Activated T-cell treated with anti-CD3 and anti-CD28 coated beads, Interleukin-2, amount 50 U/mL, for 4 hours (primary cell): ENCODE measurements around the gene MSANTD3. TPM values are rescaled to one million over a fixed set of nuclear protein-coding genes. Genes with fewer than 3 reads are reported as not detected.
A peak's percentile ranks its signal among the peaks of the same experiment; 100 is the strongest.

Source experiments
- ATAC-seq, 2 donors: fragments of 200-7000 bp; cut with Tn5 transposase; one replicate each; pipeline ENCODE4 v1.10.0; 2021
- DNase-seq: peaks from one replicate; pipeline ENCODE4 v3.0.0-alpha.2; 2020
- H3K27me3 Mint-ChIP-seq: one replicate; pipeline ENCODE4 v1.8.0; 2021; ENCODE audit warnings: low read depth, mixed read lengths
- H3K36me3 Mint-ChIP-seq: one replicate; pipeline ENCODE4 v1.8.0; 2022; ENCODE audit warnings: mixed read lengths; ENCODE audit not compliant: insufficient read depth
- H3K4me1 Mint-ChIP-seq: one replicate; pipeline ENCODE4 v1.8.0; 2021; ENCODE audit warnings: low read depth, mixed read lengths
- H3K4me3 Mint-ChIP-seq: one replicate; pipeline ENCODE4 v1.8.0; 2021; ENCODE audit warnings: mild to moderate bottlenecking, moderate library complexity, mixed read lengths
- H3K9me3 Mint-ChIP-seq: one replicate; pipeline ENCODE4 v1.8.0; 2021; ENCODE audit warnings: mixed read lengths
- total RNA-seq, 3 donors: library from RNA; stranded (reverse); gene quantifications; one replicate each; pipeline ENCODE4 v1.2.1, GENCODE V29; 2021

MSANTD3 gene
- total RNA-seq, 3 donors from 2014 or later, result 12.2 to 13.8 (median 12.6) TPM

DNA sequence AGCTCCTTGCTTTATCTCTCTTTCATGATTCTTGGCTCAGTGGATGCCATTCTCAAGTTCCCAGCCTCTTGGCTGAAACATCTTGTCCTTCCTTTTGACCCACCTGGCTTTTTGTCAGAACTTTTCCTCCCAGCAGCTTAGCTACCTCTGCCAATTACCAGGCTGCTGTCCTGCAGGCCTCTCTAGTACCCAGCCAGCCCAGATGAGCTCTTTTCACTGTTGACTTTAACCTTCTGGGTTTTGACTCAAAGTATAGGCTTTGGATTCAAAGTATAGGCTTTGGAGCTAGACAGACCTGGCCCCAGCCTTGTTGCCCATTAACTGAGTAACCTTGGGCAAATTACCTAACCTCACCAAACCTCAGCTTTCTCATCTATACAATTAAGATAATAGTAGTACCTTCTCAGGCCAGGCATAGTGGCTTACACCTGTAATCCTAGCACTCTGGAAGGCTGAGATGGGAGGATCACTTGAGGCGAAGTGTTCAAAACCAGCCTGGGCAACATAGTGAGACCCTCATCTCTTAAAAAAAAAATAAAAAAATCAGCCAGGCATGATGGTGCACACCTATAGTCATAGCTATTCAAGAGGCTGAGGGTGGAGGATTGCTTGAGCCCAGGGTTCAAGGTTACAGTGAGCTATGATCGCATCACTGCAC, 39.4 kb downstream of the MSANTD3 start:
- peaks cover 3% of the 10 kb centered on the region for H3K27me3 Mint-ChIP-seq
- no peaks in the 10 kb centered on the region for H3K4me1 Mint-ChIP-seq
- DNase-seq (no peak), ATAC-seq (no peak)
- H3K9me3 Mint-ChIP-seq, result no peaks in the 10 kb centered on the region
- H3K4me3 Mint-ChIP-seq, result no peak overlapping the region
- peaks cover 3% of the 10 kb centered on the region for H3K36me3 Mint-ChIP-seq

DNA sequence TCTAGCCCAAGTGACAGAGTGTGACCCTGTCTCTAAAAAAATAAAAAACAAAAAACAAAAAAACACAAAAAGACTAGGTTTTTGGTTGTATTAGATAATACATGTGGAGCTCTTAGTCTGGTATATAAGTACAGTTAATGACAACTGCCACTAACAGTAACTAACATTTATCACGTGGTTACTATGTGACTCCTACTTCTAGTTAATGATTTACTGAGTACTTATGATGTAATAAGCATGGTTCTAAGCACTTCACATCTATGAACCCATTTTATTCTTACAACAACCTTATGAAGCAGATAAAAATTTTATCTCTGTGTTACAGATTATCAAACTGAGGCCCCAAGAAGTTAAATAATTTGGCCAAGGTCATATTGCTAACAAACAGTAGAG, 39.9 kb downstream of the MSANTD3 start:
- ATAC-seq (no peak), DNase-seq (no peak)
- Mint-ChIP-seq H3K4me3 (no peak overlapping the region), H3K9me3 (no peaks in the 10 kb centered on the region), H3K27me3 (peaks cover 8% of the 10 kb centered on the region), H3K4me1 (no peaks in the 10 kb centered on the region), H3K36me3 (peaks cover 3% of the 10 kb centered on the region)

DNA sequence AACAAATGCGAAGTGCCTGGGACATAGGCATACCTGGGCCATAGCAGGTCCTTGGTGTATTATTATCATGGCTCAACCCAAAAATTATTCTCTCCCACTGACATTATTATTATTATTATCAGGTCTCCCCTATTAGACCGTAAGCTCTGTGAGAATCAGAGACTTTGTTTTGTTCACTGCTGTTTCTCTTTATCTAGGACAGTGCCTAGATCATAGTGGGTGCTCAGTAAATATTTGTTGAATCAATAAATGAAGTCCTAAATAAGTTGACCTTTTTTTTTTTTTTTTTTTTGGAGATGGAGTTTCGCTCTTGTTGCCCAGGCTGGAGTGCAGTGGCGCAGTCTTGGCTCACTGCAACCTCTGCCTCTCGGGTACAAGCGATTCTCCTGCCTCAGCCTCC, 41.1 kb downstream of the MSANTD3 start:
- Mint-ChIP-seq H3K27me3 (peaks cover 17% of the 10 kb centered on the region), H3K4me3 (no peak overlapping the region), H3K36me3 (peaks cover 3% of the 10 kb centered on the region), H3K4me1 (no peaks in the 10 kb centered on the region), H3K9me3 (no peaks in the 10 kb centered on the region)
- ATAC-seq, result no peak
- no peak for DNase-seq

DNA sequence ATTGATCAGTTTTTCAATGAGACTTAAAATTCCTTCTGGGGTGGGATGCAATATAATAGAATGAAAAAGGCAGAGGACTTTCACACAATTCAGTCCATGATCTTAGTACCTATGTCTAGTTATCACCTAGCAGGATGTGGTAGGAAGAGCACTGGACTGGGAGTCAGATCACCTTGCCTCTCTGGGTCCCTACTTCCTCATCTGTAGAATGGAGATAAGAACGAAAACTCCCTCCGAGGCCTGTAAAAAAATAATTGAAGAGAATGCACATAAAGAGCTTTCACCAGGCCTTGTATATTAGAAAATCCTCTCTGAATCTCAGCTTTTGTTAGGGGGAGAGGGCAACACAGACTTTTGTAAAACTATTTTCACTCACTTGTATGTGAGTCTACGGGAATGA, 45.3 kb downstream of the MSANTD3 start:
- Mint-ChIP-seq H3K9me3 (no peaks in the 10 kb centered on the region), H3K4me1 (peaks cover 4% of the 10 kb centered on the region), H3K4me3 (peak overlapping the region; percentile 50), H3K36me3 (peaks cover 1% of the 10 kb centered on the region), H3K27me3 (peaks cover 39% of the 10 kb centered on the region)
- DNase-seq (no peak), ATAC-seq (no peak)

DNA sequence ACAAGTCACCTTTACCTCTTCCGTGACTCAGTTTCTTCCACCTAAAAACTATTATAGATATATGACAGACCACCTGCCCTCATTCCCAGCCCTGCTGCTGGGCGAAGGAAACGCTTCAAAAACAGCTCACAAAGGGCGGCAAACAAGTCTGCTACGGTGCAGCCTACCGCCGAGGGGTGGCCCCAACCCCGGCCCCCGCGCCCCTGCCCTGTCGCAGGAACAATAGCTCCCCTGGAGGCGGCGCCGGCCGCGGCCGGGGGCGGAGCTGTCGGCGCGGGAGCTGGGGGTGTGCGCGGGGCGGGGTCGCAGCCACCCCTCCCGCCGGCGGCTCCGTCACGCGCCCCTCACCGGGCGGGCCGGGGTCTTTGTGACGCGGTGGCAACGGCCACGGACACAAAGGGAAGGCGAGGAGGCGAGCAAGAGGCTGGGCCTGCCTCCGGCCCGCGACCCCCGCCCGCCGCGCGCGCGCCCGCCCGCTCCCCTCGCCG, 45.9 kb downstream of the MSANTD3 start, which contains the start of gene TMEFF1:
Gene TMEFF1, plus strand, starts transcription at position 362 of the 488 bp plus-strand sequence. CDS start 396 bp downstream, outside the sequence.
- DNase-seq, result peak; percentile 26
- peak within 1 kb of the TSS; percentile 68 for H3K4me3 Mint-ChIP-seq
- peaks cover 40% of the 10 kb centered on the region for H3K27me3 Mint-ChIP-seq
- peaks cover 1% of the 10 kb centered on the region for H3K36me3 Mint-ChIP-seq
- ATAC-seq, result peak; percentile 76 to 80
- peaks cover 4% of the 10 kb centered on the region for H3K4me1 Mint-ChIP-seq
- no peaks in the 10 kb centered on the region for H3K9me3 Mint-ChIP-seq

DNA sequence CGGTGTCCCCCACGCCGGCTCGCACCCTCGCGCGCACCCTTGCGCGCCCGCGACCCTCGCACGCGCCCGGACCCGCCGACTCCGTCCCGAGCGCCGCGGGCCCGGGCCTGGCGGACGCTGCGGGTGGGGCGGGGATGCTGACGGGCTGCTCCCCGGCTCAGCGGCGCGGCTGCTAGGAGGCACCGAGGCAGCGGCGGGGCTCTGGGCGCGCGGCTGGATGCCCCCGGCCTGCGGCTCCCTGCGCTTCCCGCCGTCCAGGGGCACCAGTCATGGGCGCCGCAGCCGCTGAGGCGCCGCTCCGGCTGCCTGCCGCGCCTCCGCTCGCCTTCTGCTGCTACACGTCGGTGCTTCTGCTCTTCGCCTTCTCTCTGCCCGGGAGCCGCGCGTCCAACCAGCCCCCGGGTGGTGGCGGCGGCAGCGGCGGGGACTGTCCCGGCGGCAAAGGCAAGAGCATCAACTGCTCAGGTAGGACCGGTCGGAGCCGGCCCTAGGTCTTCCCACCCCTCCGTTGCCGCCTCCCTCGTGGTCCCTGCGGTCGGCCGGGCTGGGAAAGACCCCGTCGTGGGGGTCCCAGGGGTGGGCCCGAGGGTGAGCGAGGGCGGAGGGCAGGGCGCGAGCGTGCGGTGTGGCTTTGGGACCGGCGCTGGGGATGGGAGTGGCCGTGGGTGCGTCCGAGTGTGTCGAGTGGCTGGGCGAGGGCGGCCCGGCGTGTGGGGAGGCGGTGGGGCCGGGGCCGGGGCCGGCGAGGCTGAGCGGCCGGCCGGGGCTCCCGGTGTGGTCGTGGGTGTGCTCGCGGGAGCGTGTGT, 46.5 kb downstream of the MSANTD3 start:
- Mint-ChIP-seq H3K4me1 (peaks cover 4% of the 10 kb centered on the region), H3K9me3 (no peaks in the 10 kb centered on the region), H3K27me3 (peaks cover 41% of the 10 kb centered on the region)

DNA sequence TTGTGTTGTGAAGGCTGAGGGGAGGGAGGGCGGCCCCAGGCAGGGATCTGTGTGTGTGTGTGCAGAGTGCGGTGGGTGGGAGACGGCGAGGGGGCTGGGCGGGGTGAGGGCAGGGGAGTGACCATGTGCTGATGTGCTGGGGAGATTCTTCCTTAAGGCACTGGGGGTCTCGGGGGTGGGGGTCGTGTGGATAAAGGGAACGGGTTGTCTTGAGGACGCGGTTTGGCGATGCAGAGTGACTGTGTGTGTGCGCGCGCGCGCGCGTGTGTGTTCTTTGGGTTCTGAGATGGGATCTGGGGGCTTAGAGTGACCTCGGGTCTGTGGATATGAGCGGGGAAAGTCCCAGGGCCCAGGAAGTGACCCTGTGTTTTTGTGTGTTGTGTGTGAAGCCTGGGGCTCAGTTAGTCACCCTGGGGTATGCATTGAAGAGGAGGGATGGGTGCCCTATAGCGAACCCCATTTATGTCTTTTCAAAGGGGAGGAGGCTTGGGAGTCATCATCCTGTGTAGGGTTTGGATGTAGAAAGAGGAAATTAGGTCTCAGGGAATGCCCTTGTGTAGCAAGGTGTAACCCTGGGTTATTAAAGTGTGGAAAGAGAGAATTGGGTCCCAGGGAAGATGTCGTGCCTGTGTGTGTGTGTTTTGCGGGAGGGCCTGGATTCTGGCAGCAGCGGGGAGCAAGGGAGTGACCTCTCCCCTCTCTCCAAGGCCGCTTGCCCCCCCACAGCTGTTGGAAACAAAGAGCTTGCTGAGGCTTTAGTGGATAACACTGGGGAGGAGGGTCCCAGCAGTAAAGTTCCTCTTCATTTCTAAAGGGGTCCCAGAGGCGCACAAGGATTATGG, 47.4 kb downstream of the MSANTD3 start:
- ATAC-seq, result no peak

More for the DNA sequence above, 46.5 kb downstream of the MSANTD3 start:
- Mint-ChIP-seq H3K36me3 (peaks cover 1% of the 10 kb centered on the region), H3K4me3 (peak overlapping the region; percentile 68)
- ATAC-seq, result peak; percentile 76 to 77
- DNase-seq, result peak; percentile 9

DNA sequence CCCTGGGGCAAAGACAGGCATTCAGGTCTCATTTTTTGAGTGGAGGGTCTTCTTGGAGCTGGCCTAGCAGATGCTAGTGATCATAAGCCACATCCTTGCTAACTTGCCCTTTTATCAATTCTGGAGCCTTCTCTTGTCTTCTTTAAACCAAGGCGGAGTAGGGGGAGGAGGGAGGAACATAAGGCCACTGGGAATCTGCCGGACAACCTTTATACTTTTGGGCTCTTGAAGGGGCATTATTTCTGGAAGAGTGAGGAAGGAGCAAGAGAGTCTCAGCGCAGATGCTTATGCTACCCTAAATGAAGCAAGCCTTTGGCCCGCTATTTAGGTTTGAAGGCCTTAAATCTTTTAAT, 48.0 kb downstream of the MSANTD3 start:
- DNase-seq, result no peak
- H3K9me3 Mint-ChIP-seq, result no peaks in the 10 kb centered on the region
- no peak overlapping the region for H3K4me3 Mint-ChIP-seq
- H3K4me1 Mint-ChIP-seq, result peaks cover 4% of the 10 kb centered on the region
- H3K36me3 Mint-ChIP-seq, result peaks cover 5% of the 10 kb centered on the region
- ATAC-seq, result no peak
- peaks cover 41% of the 10 kb centered on the region for H3K27me3 Mint-ChIP-seq

More for the DNA sequence above, 47.4 kb downstream of the MSANTD3 start:
- Mint-ChIP-seq H3K36me3 (peaks cover 1% of the 10 kb centered on the region), H3K4me1 (peaks cover 4% of the 10 kb centered on the region), H3K4me3 (peak overlapping the region; percentile 68), H3K27me3 (peaks cover 41% of the 10 kb centered on the region), H3K9me3 (no peaks in the 10 kb centered on the region)
- no peak for DNase-seq

DNA sequence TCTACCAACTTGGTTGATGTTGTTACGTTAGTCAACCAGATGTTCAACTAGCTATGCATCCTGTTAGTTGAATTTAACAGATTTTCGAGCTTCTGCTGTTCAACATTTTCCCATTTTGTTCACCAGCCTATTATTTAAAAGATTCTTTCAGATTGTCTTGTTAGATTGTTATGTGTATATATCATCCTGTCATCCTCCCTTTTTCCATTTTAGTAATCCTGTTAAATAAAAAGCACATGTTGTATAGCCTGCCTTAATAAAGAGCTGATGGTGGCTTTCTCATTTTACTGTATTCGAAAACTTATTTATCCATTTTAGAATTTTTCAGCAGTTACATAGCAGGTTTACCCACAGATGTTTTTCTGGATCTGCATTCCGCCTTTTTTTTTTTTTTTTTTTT, 50.3 kb downstream of the MSANTD3 start:
- peaks cover 34% of the 10 kb centered on the region for H3K27me3 Mint-ChIP-seq
- no peak for DNase-seq
- H3K4me1 Mint-ChIP-seq, result peaks cover 4% of the 10 kb centered on the region
- no peak overlapping the region for H3K4me3 Mint-ChIP-seq
- no peak for ATAC-seq
- H3K9me3 Mint-ChIP-seq, result no peaks in the 10 kb centered on the region
- H3K36me3 Mint-ChIP-seq, result peaks cover 5% of the 10 kb centered on the region

DNA sequence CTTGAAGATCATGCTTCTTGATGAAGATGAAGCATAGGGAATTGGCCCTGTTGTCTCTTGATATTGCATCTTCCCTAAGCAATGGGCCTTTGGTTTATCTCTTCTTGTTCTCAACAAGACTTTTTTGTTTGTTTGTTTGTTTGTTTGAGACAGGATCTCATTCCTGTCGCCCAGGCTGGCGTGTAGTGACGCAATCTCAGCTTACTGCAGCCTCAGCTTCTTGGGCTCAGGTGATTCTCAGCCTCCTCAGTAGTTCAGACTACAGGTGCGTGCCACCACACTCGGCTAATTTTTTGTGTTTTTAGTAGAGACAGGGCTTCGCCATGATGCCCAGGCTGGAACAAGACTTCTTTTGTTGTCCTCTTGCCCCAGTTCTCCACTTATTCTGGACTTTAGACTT, 51.2 kb downstream of the MSANTD3 start:
- peaks cover 29% of the 10 kb centered on the region for H3K27me3 Mint-ChIP-seq
- DNase-seq, result no peak
- peaks cover 5% of the 10 kb centered on the region for H3K36me3 Mint-ChIP-seq
- H3K9me3 Mint-ChIP-seq, result no peaks in the 10 kb centered on the region
- H3K4me3 Mint-ChIP-seq, result no peak overlapping the region
- no peak for ATAC-seq
- peaks cover 4% of the 10 kb centered on the region for H3K4me1 Mint-ChIP-seq

DNA sequence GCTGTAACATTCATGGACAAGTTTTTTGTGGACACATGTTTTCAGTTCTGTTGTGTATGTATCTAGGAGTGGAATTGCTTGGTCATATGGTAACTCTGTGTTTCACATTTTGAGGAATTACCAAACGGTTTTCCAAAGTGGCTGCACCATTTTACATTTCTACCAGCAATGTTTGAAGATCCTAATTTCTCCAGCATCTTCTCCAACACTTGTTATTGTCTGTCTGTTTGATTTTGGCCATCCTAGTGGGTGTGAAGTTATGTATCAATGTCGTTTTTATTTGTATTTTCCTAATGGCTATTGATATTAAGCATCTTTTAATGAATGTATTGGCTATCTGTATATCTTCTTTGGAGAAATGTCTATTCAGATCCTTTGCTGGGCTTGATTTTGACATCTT, 52.9 kb downstream of the MSANTD3 start:
- no peaks in the 10 kb centered on the region for H3K9me3 Mint-ChIP-seq
- peaks cover 20% of the 10 kb centered on the region for H3K27me3 Mint-ChIP-seq
- ATAC-seq (no peak), DNase-seq (no peak)
- H3K4me3 Mint-ChIP-seq, result no peak overlapping the region
- peaks cover 5% of the 10 kb centered on the region for H3K36me3 Mint-ChIP-seq
- H3K4me1 Mint-ChIP-seq, result no peaks in the 10 kb centered on the region

DNA sequence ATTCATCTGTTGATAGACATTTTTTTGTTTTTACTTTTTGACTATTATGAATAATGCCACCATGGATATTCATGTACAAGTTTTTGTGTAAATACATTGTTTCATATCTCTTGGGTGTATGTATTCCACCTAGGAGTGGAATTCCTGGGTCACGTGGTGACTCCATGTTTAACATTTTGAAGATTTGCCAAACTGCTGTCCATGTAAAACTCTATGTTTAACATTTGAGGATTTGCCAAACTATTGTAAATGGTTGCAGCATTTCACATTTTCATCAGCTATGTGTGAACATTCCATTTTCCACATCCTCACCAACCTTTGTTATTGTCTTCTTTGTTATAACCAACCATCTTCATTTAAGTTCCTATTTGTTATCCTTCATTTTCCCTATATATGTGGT, 58.3 kb downstream of the MSANTD3 start:
- H3K27me3 Mint-ChIP-seq, result peaks cover 4% of the 10 kb centered on the region
- H3K4me1 Mint-ChIP-seq, result no peaks in the 10 kb centered on the region
- ATAC-seq (no peak), DNase-seq (no peak)
- H3K36me3 Mint-ChIP-seq, result no peaks in the 10 kb centered on the region
- no peaks in the 10 kb centered on the region for H3K9me3 Mint-ChIP-seq
- H3K4me3 Mint-ChIP-seq, result no peak overlapping the region

DNA sequence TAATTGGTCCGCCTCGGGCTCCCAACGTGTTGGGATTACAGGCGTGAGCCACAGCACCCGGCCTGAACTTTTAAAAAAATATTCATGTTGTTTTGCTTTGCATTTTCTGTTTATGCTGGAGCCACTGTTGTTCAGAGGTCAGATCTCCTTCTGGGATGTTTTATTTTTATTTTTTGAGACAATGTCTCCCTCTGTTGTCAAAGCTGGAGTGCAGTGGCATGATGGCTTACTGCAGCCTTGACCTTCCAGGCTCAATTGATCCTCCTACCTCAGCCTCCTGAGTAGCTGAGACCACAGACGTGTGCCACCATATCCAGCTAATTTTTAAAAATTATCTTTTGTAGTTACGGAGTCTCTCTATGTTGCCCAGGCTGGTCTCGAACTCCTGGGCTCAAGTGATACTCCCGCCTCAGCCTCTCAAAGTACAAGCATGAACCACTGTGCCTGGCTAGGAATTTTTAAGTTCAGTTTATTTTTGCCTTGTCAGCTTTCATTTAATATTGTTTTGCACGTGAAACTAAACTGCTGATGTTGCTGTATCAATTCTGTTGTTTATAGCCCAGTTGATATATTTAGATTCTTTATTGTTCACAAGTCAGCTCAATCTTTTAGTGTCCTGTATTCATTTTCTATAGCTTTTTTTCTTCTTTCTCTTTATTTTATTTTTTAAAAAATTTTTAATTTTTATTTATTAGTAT, 59.7 kb downstream of the MSANTD3 start:
- DNase-seq (no peak), ATAC-seq (no peak)
- Mint-ChIP-seq H3K9me3 (no peaks in the 10 kb centered on the region), H3K4me3 (no peak overlapping the region), H3K36me3 (no peaks in the 10 kb centered on the region), H3K27me3 (no peaks in the 10 kb centered on the region), H3K4me1 (no peaks in the 10 kb centered on the region)

DNA sequence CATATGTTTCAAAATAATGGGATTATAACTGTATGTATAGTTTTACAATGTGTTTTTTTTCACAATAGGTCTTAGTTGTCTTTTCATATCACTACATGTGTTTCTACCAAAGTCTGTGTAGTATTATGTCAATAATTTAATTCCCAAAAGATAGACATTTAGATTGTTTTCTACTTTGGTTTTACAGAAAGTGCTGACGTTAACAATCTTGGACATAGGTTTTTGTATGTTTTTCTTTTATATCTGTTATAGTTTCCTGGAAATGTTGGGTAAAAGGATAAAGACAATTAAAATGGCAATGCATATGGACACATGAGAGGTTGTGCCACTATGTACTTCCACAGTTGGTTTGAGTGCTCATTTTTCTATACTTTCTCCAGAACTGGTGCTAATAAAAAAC, 61.2 kb downstream of the MSANTD3 start:
- no peaks in the 10 kb centered on the region for H3K36me3 Mint-ChIP-seq
- no peaks in the 10 kb centered on the region for H3K4me1 Mint-ChIP-seq
- H3K4me3 Mint-ChIP-seq, result no peak overlapping the region
- H3K9me3 Mint-ChIP-seq, result no peaks in the 10 kb centered on the region
- DNase-seq (no peak), ATAC-seq (no peak)
- no peaks in the 10 kb centered on the region for H3K27me3 Mint-ChIP-seq
